ENCODE measurements around the gene SH2D4B.

The SH2D4B gene

DNA sequence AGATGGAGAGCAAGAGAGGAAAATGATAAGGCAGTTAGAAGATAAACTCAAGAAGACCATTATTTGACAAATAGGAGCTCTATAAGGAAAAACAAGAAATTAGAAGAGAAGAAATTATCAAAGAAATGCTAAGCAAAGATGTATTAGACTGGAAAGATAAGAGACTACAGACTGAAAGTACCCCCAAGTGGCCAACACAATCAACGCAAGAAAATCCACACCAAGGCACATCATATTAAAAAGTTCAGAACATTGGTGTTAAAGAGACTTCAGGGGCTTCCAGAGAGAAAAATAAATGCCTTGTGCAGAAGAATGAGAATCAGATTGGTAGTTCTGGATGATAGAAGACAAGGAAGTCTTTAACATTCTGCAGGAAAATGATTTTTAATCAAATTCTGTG lies 46.0 kb downstream of the SH2D4B start:
- no peaks in the 10 kb centered on the region for H3K79me2 ChIP-seq (ENCODE audit: insufficient read depth, low read depth)
- no peak overlapping the region for H3K9ac ChIP-seq
- H3K27me3 ChIP-seq (ENCODE audit: insufficient read depth, low read depth) = no peaks in the 10 kb centered on the region
- H3K27ac ChIP-seq = no peak overlapping the region
- H4K20me1 ChIP-seq (ENCODE audit: insufficient read depth) = no peaks in the 10 kb centered on the region
- H3K4me2 ChIP-seq = no peak overlapping the region
- no peak overlapping the region for H2AFZ ChIP-seq (ENCODE audit: low read depth)
- H3K4me3 ChIP-seq (IDR thresholded peaks at IDR 0.05; ENCODE audit: insufficient read depth, low read depth, low read length) = no peak overlapping the region
- TF ChIP-seq, protein P1, sequence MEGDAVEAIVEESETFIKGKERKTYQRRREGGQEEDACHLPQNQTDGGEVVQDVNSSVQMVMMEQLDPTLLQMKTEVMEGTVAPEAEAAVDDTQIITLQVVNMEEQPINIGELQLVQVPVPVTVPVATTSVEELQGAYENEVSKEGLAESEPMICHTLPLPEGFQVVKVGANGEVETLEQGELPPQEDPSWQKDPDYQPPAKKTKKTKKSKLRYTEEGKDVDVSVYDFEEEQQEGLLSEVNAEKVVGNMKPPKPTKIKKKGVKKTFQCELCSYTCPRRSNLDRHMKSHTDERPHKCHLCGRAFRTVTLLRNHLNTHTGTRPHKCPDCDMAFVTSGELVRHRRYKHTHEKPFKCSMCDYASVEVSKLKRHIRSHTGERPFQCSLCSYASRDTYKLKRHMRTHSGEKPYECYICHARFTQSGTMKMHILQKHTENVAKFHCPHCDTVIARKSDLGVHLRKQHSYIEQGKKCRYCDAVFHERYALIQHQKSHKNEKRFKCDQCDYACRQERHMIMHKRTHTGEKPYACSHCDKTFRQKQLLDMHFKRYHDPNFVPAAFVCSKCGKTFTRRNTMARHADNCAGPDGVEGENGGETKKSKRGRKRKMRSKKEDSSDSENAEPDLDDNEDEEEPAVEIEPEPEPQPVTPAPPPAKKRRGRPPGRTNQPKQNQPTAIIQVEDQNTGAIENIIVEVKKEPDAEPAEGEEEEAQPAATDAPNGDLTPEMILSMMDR (conservative IDR thresholded peaks at IDR 0.05; ENCODE audit: low read depth, low read length) = no peak
- no peaks in the 10 kb centered on the region for H3K4me1 ChIP-seq (ENCODE audit: low read depth, poor library complexity, severe bottlenecking)
- H3K36me3 ChIP-seq (ENCODE audit: insufficient read depth) = no peaks in the 10 kb centered on the region

GRCh38 chr10:80585812-80586211 lies 48.1 kb downstream of the SH2D4B start:
- no peaks in the 10 kb centered on the region for H3K4me1 ChIP-seq (ENCODE audit: low read depth, poor library complexity, severe bottlenecking)
- H3K4me2 ChIP-seq = no peak overlapping the region
- no peak overlapping the region for H2AFZ ChIP-seq (ENCODE audit: low read depth)
- no peaks in the 10 kb centered on the region for H3K27me3 ChIP-seq (ENCODE audit: insufficient read depth, low read depth)
- H3K9ac ChIP-seq = no peak overlapping the region
- H3K27ac ChIP-seq = no peak overlapping the region
- no peaks in the 10 kb centered on the region for H3K36me3 ChIP-seq (ENCODE audit: insufficient read depth)
- TF ChIP-seq, protein P1 (conservative IDR thresholded peaks at IDR 0.05; ENCODE audit: low read depth, low read length) = no peak
- no peaks in the 10 kb centered on the region for H4K20me1 ChIP-seq (ENCODE audit: insufficient read depth)
- no peaks in the 10 kb centered on the region for H3K79me2 ChIP-seq (ENCODE audit: insufficient read depth, low read depth)
- no peak overlapping the region for H3K4me3 ChIP-seq (IDR thresholded peaks at IDR 0.05; ENCODE audit: insufficient read depth, low read depth, low read length)

- Histone ChIP-seq H3K4me1 (ENCODE audit: low read depth, poor library complexity, severe bottlenecking) (no peaks in the 10 kb centered on the region), H3K27ac (no peak overlapping the region), H3K9ac (no peak overlapping the region), H3K79me2 (ENCODE audit: insufficient read depth, low read depth) (no peaks in the 10 kb centered on the region), H2AFZ (ENCODE audit: low read depth) (no peak overlapping the region), H3K4me2 (no peak overlapping the region), H3K36me3 (ENCODE audit: insufficient read depth) (no peaks in the 10 kb centered on the region), H4K20me1 (ENCODE audit: insufficient read depth) (no peaks in the 10 kb centered on the region), H3K4me3 (IDR thresholded peaks at IDR 0.05; ENCODE audit: insufficient read depth, low read depth, low read length) (no peak overlapping the region), H3K27me3 (ENCODE audit: insufficient read depth, low read depth) (no peaks in the 10 kb centered on the region)
- TF ChIP-seq, protein P1 (conservative IDR thresholded peaks at IDR 0.05; ENCODE audit: low read depth, low read length) = no peak
Observed at GRCh38 chr10:80588546-80588945, 50.8 kb downstream of the SH2D4B start.

DNA sequence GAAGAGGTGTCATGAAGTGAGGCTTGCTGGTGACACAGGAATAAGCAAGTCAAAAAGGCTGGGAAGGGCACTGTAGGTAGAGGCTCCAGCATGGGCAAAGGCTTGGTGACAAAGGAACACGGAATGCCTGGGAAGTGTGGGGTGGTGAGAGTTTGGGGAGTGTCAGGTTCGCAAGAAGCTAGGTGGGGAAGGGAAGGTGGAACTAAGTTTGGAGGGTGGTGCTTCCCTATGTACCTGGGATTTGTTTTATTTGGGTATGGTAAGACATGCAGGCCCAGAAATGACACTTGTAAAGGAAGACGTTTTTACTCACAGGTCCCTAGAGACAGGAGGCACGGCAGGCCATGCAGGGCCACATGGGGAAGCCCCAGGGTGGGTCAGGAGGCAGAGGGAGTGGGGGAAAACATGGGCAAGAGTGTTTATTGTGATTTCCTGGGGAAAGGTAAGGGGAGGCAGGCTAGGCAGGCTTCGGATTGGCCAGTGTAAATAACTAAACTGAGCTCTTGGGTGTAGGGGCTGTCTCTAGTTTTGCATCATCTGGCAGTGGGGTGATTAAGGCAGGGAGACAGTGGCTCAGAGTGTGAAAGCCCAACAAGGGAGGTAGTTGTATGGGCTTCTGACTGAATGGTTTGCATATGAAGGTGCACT lies 52.1 kb downstream of the SH2D4B start:
- Histone ChIP-seq H3K4me3 (IDR thresholded peaks at IDR 0.05; ENCODE audit: insufficient read depth, low read depth, low read length) (no peak overlapping the region), H3K27ac (no peak overlapping the region), H3K27me3 (ENCODE audit: insufficient read depth, low read depth) (no peaks in the 10 kb centered on the region), H4K20me1 (ENCODE audit: insufficient read depth) (no peaks in the 10 kb centered on the region), H3K4me2 (no peak overlapping the region), H3K36me3 (ENCODE audit: insufficient read depth) (no peaks in the 10 kb centered on the region), H3K79me2 (ENCODE audit: insufficient read depth, low read depth) (no peaks in the 10 kb centered on the region), H3K9ac (no peak overlapping the region), H2AFZ (ENCODE audit: low read depth) (no peak overlapping the region), H3K4me1 (ENCODE audit: low read depth, poor library complexity, severe bottlenecking) (no peaks in the 10 kb centered on the region)
- TF ChIP-seq, protein P1 (conservative IDR thresholded peaks at IDR 0.05; ENCODE audit: low read depth, low read length) = no peak
